K562 (cell line): ENCODE data around the gene SRC. TPM values are rescaled to one million over a fixed set of nuclear protein-coding genes. Genes with fewer than 3 reads are reported as not detected.
A peak's percentile ranks its signal among the peaks of the same experiment; 100 is the strongest.

Source experiments
- BRD4 ChIP-seq: fragments of 200-600 bp; sonication (generic); IDR thresholded peaks from 2 replicates; pipeline ENCODE4 v1.6.1; 2017; ENCODE audit warnings: inconsistent platforms
- CBX5 ChIP-seq: IDR thresholded peaks from 2 replicates; pipeline ENCODE4 v1.6.1; 2014; ENCODE audit warnings: low read depth, borderline replicate concordance
- E2F3 ChIP-seq: fragments of 250-450 bp; sonication (Bioruptor Pico); IDR thresholded peaks from 2 replicates; pipeline ENCODE4 v1.4.0; 2020; ENCODE audit warnings: mild to moderate bottlenecking
- EGR1 ChIP-seq: fragments of 450-650 bp; conservative IDR thresholded peaks from 2 replicates; pipeline ENCODE4 v1.6.1; 2017; ENCODE audit warnings: mild to moderate bottlenecking
- ESRRA ChIP-seq: fragments of 450-650 bp; IDR thresholded peaks from 2 replicates; pipeline ENCODE4 v1.6.1; 2014; ENCODE audit warnings: low read depth, mild to moderate bottlenecking, moderate library complexity, borderline replicate concordance
- HDAC2 ChIP-seq: fragments of 450-650 bp; IDR thresholded peaks from 2 replicates; pipeline ENCODE4 v1.6.1; 2016; ENCODE audit warnings: mild to moderate bottlenecking
- ID3 ChIP-seq, 2 experiments: fragments of 250-450 bp in 1 of 2; fragments of 450-650 bp in 1 of 2; sonication (Bioruptor Pico) in 1 of 2; IDR thresholded peaks; 2 replicates each; pipeline versions ENCODE4 v1.6.1 to v1.8.0; 2016 to 2021; ENCODE audit warnings: mild to moderate bottlenecking in 2 of 2, moderate library complexity in 2 of 2, missing compliant biosample characterization in 1 of 2, missing genetic modification characterization in 1 of 2
- KLF13 ChIP-seq: fragments of 450-650 bp; IDR thresholded peaks from 2 replicates; pipeline ENCODE4 v1.6.1; 2016; ENCODE audit warnings: missing genetic modification characterization, low read depth, mild to moderate bottlenecking, missing compliant biosample characterization, moderate library complexity, borderline replicate concordance
- PML ChIP-seq: IDR thresholded peaks from 2 replicates; pipeline ENCODE4 v1.6.1; 2012; ENCODE audit warnings: low read length, inconsistent platforms
- PRPF4 ChIP-seq: fragments of 200-400 bp; formaldehyde crosslinking; IDR thresholded peaks from one replicate; pipeline ENCODE4 v1.6.1; 2017; ENCODE audit warnings: low read length, low read depth, mild to moderate bottlenecking; ENCODE audit not compliant: insufficient read depth, poor library complexity, severe bottlenecking
- RNF219 ChIP-seq: fragments of 250-450 bp; sonication (Bioruptor Pico); IDR thresholded peaks from 2 replicates; pipeline ENCODE4 v1.5.0; 2022; ENCODE audit warnings: mild to moderate bottlenecking
- RREB1 ChIP-seq: fragments of 250-450 bp; sonication (Bioruptor Pico); IDR thresholded peaks from 2 replicates; pipeline ENCODE4 v1.4.0; 2020
- SAFB ChIP-seq: fragments of 200-400 bp; formaldehyde crosslinking; IDR thresholded peaks from 2 replicates; pipeline ENCODE4 v1.6.1; 2017; ENCODE audit warnings: low read depth, low read length, borderline replicate concordance
- SMAD4 ChIP-seq: fragments of 250-450 bp; sonication (Bioruptor Pico); conservative IDR thresholded peaks from 2 replicates; pipeline ENCODE4 v1.8.0; 2021; ENCODE audit warnings: inconsistent platforms, mild to moderate bottlenecking, moderate library complexity
- SMARCA5 ChIP-seq: fragments of 450-650 bp; IDR thresholded peaks from 2 replicates; pipeline ENCODE4 v1.6.1; 2016
- ZFP91 ChIP-seq: sonication (generic); formaldehyde crosslinking; IDR thresholded peaks from 2 replicates; pipeline ENCODE4 v1.8.0; 2022; ENCODE audit warnings: mild to moderate bottlenecking, missing genetic modification reagents
- ZNF217 ChIP-seq: sonication (generic); formaldehyde crosslinking; IDR thresholded peaks from 2 replicates; pipeline ENCODE4 v1.8.0; 2022; ENCODE audit warnings: mild to moderate bottlenecking, missing genetic modification reagents
- ZNF239 ChIP-seq: fragments of 250-450 bp; sonication (Bioruptor Pico); IDR thresholded peaks from 2 replicates; pipeline ENCODE4 v1.4.0; 2020; ENCODE audit warnings: mild to moderate bottlenecking
- ZNF274 ChIP-seq: IDR thresholded peaks from 2 replicates; pipeline ENCODE4 v1.6.1; 2011; ENCODE audit warnings: low read depth, mild to moderate bottlenecking, low read length, moderate library complexity, borderline replicate concordance
- polyA plus RNA-seq, 8 experiments: library from polyadenylated mRNA; depleted of rRNA in 4 of 8; stranded (reverse) in 5 of 8; unstranded in 3 of 8; fragments of >200 nt; fragmentation: Nextera tagmentation in 2 of 8; fragmentation: Illumina TruSeq in 1 of 8; extraction: Ambion mirVana in 2 of 8; extraction: Trizol in 1 of 8; gene quantifications; 2 replicates each; pipeline versions ENCODE4 v1.2.1 to v1.2.3, GENCODE V29; 2011 to 2014; ENCODE audit warnings: inconsistent platforms in 1 of 8, missing spikeins in 1 of 8
- total RNA-seq, 7 experiments: library from RNA; depleted of rRNA in 6 of 7; stranded (reverse); fragments of >200 nt in 6 of 7; fragmentation: Illumina TruSeq in 2 of 7; extraction: Trizol in 2 of 7; gene quantifications; 2 replicates each; pipeline versions ENCODE4 v1.2.1 to v1.2.3, GENCODE V29; 2011 to 2021; ENCODE audit warnings: low replicate concordance in 1 of 7

Gene SRC
- total and polyA plus RNA-seq, 9 of the 15 experiments (the other 6 are each of a cell fraction or from before 2014, with no cell fraction given), result 0.06 to 8.5 (median 3.1) TPM

GRCh38 chr20:37384683-37385174 is 38.8 kb downstream of the SRC start (continued):
- TF ChIP-seq ID3 (CRISPR knock-in tag; IDR thresholded peaks at IDR 0.05), result no peak
- TF ChIP-seq ID3 (tag; IDR thresholded peaks at IDR 0.05), result 0 out of 2 replicates have a peak, but pooled peaks have one; percentile 34
- TF ChIP-seq EGR1, result 0 out of 2 replicates have a peak, but pooled peaks have one; percentile 17
- no peak for TF ChIP-seq PML
- no peak for TF ChIP-seq ZNF239 (CRISPR knock-in tag)
- TF ChIP-seq SMARCA5, result no peak
- 0 out of 2 replicates have a peak, but pooled peaks have one; percentile 29 for TF ChIP-seq RREB1 (CRISPR knock-in tag)
- TF ChIP-seq HDAC2, result no peak
- no peak for TF ChIP-seq SAFB
- TF ChIP-seq CBX5, result no peak
- TF ChIP-seq ZNF217 (CRISPR knock-in tag), result no peak
- no peak for TF ChIP-seq RNF219
- no peak for TF ChIP-seq PRPF4
- no peak for TF ChIP-seq BRD4
- TF ChIP-seq ZFP91, result 0 out of 2 replicates have a peak, but pooled peaks have one; percentile 47
- no peak for TF ChIP-seq KLF13
- TF ChIP-seq ESRRA, result peak; percentile 84; the same call in 1 of the 2 replicates
- peak; percentile 73; the same call in 1 of the 2 replicates for TF ChIP-seq SMAD4
- TF ChIP-seq E2F3, result no peak
- TF ChIP-seq ZNF274, result no peak
